ENCODE results near the gene WNT5B. TPM values are rescaled to one million over a fixed set of nuclear protein-coding genes. Genes with fewer than 3 reads are reported as not detected.

Gene WNT5B
- total and polyA plus RNA-seq, 4 donors: 0.59 to 2.4 (median 0.97) TPM

DNA sequence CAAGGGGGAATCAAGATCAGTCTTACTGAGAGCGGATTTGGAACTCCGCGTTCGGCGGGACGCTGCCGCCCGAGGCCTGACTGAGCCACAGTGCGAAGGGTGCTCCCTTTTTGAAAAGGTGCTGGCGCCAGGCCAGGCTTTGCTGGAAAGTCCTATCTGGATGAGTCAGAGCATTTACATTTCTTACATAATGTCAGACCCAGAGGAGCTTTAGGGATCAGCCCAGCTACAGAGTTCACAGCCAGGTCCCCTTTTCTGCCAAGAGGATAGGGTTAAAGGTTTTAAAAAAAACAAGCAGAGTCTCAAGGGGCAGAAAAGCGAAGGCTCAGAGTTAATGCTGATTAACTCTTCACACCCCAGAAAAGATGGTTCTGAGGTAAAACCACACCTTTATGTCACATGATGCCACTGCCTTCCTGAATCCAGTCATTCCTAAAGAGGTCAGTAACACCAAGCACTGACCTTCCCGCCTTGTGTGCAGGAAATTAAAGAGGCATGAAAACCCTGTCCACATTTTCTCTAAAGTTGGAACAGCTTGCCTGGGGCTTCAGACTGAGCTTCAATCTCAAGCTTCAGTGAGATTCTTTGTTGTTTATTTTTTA lies 22.9 kb upstream of the WNT5B start:
- Histone ChIP-seq H3K9me3 (ENCODE audit: control insufficient read depth in 4 of 4, low read length in 3 of 4) (no peaks in the 10 kb centered on the region), H3K27ac (ENCODE audit: low read depth in 1 of 2, low read length in 2 of 2) (peak overlapping the region; percentile 93 to 96), H3K27me3 (ENCODE audit: control insufficient read depth in 4 of 4, insufficient read depth in 4 of 4, low read length in 3 of 4) (no peaks in the 10 kb centered on the region), H3K9ac (ENCODE audit: low read depth in 1 of 2, low read length in 2 of 2) (peak overlapping the region; percentile 75 to 81), H3K4me3 (ENCODE audit: low read depth in 1 of 3, low read length in 3 of 3) (peak overlapping the region; percentile 34 to 49 (median 36)), H3K36me3 (ENCODE audit: control insufficient read depth in 4 of 4, insufficient read depth in 3 of 4, low read depth in 1 of 4, low read length in 3 of 4) (no peaks in the 10 kb centered on the region), H3K4me1 (ENCODE audit: control insufficient read depth in 4 of 4, insufficient read depth in 4 of 4, low read length in 3 of 4) (peaks cover 5 to 41% (median 25%) of the 10 kb centered on the region in 4 donors)
- peak; percentile 86 for DNase-seq (ENCODE audit: low spot score)
- WGBS: 5% methylated on average over 12 of the region's 12 CpGs
- peak; percentile 76 for TF ChIP-seq YY1 (IDR thresholded peaks at IDR 0.05)
- TF ChIP-seq, protein P1, sequence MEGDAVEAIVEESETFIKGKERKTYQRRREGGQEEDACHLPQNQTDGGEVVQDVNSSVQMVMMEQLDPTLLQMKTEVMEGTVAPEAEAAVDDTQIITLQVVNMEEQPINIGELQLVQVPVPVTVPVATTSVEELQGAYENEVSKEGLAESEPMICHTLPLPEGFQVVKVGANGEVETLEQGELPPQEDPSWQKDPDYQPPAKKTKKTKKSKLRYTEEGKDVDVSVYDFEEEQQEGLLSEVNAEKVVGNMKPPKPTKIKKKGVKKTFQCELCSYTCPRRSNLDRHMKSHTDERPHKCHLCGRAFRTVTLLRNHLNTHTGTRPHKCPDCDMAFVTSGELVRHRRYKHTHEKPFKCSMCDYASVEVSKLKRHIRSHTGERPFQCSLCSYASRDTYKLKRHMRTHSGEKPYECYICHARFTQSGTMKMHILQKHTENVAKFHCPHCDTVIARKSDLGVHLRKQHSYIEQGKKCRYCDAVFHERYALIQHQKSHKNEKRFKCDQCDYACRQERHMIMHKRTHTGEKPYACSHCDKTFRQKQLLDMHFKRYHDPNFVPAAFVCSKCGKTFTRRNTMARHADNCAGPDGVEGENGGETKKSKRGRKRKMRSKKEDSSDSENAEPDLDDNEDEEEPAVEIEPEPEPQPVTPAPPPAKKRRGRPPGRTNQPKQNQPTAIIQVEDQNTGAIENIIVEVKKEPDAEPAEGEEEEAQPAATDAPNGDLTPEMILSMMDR (IDR thresholded peaks at IDR 0.05; ENCODE audit: low read depth, low read length, missing input control): no peak
- TF ChIP-seq, protein P2, sequence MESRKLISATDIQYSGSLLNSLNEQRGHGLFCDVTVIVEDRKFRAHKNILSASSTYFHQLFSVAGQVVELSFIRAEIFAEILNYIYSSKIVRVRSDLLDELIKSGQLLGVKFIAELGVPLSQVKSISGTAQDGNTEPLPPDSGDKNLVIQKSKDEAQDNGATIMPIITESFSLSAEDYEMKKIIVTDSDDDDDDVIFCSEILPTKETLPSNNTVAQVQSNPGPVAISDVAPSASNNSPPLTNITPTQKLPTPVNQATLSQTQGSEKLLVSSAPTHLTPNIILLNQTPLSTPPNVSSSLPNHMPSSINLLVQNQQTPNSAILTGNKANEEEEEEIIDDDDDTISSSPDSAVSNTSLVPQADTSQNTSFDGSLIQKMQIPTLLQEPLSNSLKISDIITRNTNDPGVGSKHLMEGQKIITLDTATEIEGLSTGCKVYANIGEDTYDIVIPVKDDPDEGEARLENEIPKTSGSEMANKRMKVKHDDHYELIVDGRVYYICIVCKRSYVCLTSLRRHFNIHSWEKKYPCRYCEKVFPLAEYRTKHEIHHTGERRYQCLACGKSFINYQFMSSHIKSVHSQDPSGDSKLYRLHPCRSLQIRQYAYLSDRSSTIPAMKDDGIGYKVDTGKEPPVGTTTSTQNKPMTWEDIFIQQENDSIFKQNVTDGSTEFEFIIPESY (IDR thresholded peaks at IDR 0.05): no peak
- peak; percentile 75 for TF ChIP-seq SP1 (IDR thresholded peaks at IDR 0.05)
- TF ChIP-seq, protein P3, sequence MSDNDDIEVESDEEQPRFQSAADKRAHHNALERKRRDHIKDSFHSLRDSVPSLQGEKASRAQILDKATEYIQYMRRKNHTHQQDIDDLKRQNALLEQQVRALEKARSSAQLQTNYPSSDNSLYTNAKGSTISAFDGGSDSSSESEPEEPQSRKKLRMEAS (IDR thresholded peaks at IDR 0.05): peak; percentile 77
- TF ChIP-seq HNF4G (IDR thresholded peaks at IDR 0.05): no peak
- TF ChIP-seq HNF4A (conservative IDR thresholded peaks at IDR 0.05): peak; percentile 63 to 74
- TF ChIP-seq JUND (IDR thresholded peaks at IDR 0.05): peak; percentile 98
- TF ChIP-seq FOXA2 (IDR thresholded peaks at IDR 0.05): no peak
- TF ChIP-seq RAD21 (IDR thresholded peaks at IDR 0.05): peak in 1 of 2 donors; percentile 15
- TF ChIP-seq NR2F2 (IDR thresholded peaks at IDR 0.05): peak; percentile 55
- TF ChIP-seq, protein P4, sequence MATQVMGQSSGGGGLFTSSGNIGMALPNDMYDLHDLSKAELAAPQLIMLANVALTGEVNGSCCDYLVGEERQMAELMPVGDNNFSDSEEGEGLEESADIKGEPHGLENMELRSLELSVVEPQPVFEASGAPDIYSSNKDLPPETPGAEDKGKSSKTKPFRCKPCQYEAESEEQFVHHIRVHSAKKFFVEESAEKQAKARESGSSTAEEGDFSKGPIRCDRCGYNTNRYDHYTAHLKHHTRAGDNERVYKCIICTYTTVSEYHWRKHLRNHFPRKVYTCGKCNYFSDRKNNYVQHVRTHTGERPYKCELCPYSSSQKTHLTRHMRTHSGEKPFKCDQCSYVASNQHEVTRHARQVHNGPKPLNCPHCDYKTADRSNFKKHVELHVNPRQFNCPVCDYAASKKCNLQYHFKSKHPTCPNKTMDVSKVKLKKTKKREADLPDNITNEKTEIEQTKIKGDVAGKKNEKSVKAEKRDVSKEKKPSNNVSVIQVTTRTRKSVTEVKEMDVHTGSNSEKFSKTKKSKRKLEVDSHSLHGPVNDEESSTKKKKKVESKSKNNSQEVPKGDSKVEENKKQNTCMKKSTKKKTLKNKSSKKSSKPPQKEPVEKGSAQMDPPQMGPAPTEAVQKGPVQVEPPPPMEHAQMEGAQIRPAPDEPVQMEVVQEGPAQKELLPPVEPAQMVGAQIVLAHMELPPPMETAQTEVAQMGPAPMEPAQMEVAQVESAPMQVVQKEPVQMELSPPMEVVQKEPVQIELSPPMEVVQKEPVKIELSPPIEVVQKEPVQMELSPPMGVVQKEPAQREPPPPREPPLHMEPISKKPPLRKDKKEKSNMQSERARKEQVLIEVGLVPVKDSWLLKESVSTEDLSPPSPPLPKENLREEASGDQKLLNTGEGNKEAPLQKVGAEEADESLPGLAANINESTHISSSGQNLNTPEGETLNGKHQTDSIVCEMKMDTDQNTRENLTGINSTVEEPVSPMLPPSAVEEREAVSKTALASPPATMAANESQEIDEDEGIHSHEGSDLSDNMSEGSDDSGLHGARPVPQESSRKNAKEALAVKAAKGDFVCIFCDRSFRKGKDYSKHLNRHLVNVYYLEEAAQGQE (IDR thresholded peaks at IDR 0.05): peak; percentile 73
- TF ChIP-seq, protein P5, sequence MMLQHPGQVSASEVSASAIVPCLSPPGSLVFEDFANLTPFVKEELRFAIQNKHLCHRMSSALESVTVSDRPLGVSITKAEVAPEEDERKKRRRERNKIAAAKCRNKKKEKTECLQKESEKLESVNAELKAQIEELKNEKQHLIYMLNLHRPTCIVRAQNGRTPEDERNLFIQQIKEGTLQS (IDR thresholded peaks at IDR 0.05): peak; percentile 92
- peak in 1 of 2 donors; percentile 26 for TF ChIP-seq GABPA (IDR thresholded peaks at IDR 0.05 in 1 of 2, conservative IDR thresholded peaks at IDR 0.05 in 1 of 2)
- TF ChIP-seq TAF1 (conservative IDR thresholded peaks at IDR 0.05): peak; percentile 75
- TF ChIP-seq EGR1 (IDR thresholded peaks at IDR 0.05; ENCODE audit: low read depth in 2 of 2): peak; percentile 9 to 12
- TF ChIP-seq RXRA (IDR thresholded peaks at IDR 0.05): peak; percentile 80 to 90
- TF ChIP-seq FOXA1 (IDR thresholded peaks at IDR 0.05): no peak
